Measurements from ENCODE around the gene ACVR1.
A peak's percentile ranks its signal among the peaks of the same experiment; 100 is the strongest.

The ACVR1 gene

DNA sequence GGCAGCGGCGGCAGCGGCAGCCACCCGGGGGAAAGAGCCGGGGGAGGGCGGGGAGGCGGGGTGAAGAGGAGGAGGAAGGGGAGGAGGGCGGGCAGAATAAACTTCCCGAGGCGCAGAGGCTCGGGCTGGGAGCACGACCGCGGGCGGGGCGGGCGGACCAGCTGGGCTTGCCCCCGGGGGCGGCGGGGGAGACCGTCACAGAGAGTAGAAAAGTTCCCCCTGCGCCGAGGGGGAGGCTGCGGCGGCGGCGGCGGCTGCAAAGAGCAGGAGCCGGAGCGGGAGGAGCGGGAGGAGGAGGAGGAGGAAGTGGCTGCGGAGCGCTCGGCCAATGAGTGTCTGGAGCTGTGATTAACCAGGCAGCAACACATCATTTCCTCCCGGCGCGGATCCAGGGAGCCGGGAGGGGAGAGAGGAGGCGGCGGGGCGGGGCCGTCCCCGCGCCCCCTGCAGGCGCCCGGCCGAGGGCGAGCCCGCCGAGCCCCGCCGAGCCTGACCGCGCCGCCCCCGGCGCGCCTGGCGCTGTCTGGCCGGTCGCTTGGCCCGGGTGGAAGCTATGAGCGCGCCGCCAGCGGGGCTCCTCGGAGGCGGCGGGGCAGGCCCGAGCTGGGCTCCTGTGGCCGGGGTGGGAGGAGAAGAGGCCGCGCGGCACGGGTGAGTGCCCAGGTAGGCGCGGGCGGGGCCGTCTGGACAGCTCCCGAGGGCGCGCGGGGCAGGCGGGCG, at the start of gene ACVR1:
TSS of gene ACVR1 (minus strand) at position 265 of the 720 bp plus-strand sequence. CDS start 76,837 bp downstream, outside the sequence.
- peak; percentile 99 for DNase-seq (ENCODE audit: low read depth)

DNA sequence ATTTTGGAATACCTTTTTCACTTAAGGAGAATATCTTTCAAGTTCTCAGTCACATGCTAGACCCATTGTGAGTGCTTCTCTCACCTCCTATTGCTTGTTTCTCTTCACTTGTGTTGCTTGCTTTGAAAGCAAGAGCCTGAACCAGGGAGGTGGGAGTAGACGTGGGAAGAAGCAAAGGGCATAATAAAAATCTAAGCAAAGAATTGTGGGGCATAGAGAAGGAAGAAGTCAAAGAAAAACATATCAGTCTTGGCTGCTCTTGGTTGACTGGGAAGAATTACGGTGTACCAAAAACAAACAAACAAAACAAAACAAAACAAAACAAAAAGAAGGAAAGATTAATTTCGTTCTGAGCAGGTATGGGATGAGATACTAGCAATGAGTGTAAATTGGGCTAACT, 48.9 kb upstream of the ACVR1 start:
- no peak for DNase-seq (ENCODE audit: low read depth)

DNA sequence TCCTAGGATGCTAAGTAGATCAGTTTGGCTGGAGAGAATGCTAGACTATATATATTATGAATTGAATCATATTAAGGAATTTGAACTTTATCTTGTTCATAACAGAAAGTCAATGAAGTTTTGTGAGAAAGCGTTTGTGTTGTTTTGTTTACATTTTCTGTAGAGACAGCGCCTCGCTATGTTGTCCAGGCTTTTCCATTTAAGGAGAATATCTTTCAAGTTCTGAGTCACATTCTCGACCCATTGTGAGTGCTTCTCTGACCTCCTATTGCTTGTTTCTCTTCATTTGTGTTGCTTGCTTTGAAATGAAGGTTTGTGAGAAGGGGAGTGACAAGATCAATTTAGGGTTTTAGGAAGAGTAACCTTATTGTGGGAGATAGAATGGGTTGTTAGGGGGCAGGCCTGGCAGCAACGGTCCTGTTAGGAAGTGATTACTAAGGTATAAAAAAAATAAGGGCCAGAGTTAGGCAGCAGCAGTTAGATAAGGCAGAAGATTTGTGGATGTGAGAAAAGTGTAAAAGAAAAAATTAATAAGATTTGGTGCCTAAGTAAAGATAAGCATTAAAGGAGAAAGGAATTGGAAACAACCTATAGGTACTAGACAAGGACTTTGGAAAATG, 47.6 kb upstream of the ACVR1 start:
- DNase-seq (ENCODE audit: low read depth): no peak

DNA sequence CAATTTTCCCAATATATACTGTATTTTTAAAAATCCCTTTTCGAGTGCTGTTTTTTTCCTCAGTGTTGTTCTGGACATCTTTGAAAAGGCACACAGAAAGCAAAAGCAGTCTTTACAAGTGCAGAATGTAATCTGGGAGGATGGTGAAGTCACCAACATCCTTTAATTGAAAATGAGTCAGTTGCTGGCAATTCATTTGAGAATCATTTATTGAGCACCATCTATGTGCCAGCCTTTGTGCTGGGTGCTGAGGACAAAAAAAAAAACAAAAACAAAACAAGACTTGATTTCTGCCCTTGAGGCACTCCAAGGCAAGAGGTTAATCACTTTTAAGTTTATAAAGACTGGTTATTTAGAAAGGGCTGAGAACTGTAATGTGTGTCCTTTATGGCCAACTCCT, 46.7 kb upstream of the ACVR1 start:
- no peak for DNase-seq (ENCODE audit: low read depth)

DNA sequence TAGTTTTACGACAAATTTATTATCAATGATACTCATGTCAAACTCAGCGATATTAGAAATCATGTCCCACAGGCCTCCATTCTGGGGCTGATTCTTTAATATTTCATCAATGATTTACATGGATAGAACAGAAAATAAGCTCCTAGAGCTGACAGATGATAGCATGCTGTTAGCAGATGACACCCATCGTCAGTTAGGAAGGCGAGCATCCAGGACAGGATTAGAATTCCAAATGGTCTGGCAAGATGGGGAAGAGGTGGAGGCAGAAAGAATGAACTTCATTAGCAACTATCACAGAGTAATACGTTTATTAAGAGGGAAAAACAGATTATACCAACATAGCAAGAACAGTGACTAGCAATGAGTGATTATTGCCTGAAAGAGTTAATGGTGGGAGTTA, 46.2 kb upstream of the ACVR1 start:
- DNase-seq (ENCODE audit: low read depth): no peak

DNA sequence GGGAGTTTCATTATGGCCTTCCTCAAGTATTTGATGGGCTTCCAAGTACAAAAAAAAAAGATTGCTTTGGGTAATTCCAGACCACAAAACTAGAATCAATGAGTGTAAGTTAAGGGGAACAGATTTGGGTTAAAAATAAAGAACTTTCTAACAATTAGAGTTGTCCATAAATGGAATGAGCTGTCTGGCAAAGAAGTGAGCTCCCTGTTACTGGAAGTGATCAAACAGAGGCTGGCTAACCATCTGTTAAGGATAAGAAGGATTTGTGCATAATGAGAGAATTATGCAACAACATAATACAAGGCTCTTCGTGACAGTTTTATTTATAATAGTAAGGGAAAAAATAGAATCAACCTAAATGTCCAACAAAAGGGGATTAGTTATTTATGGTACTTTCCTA, 44.6 kb upstream of the ACVR1 start:
- no peak for DNase-seq (ENCODE audit: low read depth)

DNA sequence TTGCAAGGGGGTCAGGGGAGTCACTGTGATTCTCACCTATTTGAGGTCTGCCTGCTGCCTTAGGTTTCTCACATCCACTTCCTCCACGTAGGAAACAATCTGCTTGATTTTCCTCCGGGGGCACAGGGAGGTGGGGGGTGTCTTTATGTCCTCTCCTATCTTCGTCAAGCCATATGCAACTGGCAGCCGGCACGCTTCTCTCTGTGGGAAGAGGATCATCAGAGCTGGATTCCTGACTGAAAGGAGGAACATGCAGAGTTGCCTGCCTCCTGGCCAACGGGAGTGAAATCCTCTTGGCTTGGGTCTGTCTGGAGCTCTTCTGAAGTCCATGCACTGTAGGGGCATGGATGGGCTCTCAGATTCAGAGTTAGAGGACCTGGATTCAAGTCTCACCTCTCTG, 43.1 kb upstream of the ACVR1 start:
- DNase-seq (ENCODE audit: low read depth): no peak

DNA sequence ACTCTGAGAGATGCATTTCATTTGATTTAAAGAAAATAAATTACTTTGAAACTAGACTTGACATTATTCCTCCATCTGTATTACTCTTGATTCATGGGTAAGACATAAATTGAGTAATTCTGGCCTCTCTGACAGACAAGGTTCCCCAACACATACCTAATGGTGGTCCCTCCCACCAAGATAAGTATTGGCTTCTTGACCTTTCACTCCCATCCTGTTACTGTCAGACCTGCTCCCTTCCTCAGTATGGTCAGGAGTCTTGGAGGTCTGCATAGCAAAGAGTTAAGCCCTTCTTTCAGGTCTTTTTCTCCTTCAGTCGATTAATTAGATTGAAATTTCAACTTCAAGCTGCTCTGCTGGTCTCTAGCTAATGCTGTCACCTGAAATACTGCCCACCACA, 42.2 kb upstream of the ACVR1 start:
- DNase-seq (ENCODE audit: low read depth): no peak

DNA sequence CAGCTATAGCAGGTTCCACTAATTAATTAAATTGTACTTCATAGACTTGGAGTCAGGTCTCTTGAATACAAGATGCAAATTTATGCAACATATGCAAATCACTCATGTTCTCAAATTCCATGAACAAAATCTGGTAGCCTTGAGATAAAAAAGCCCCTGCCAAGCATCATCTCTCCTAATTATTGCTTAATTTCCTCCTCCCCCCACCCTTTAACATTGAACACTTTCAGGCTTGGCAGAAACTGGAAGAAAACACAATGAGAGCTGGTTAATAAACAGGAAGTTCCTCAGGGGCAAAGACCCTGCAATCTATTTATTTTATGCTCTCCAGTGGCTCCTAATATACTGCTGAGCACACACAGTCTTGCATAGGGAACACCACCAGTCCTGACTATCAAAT, 35.6 kb upstream of the ACVR1 start:
- no peak for DNase-seq (ENCODE audit: low read depth)

DNA sequence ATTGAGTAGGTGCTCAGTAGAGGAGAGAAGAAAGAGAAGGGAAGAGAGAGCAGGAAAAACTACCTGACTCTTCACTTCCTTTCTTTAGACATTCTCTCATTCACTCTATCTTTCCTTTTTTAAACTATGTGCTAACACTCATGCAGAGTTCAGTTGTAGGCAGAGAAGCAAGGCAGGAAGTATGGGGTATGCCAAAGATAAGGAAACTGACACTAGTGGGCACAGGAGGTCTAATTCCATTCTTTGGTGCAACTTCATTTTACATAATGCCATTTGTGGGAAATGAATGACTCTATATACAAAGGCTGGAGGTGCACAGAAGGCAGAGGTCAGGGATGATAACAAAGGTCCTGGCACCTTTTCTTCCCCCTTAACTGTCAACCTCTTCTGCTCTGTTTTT, 35.1 kb upstream of the ACVR1 start:
- no peak for DNase-seq (ENCODE audit: low read depth)

DNA sequence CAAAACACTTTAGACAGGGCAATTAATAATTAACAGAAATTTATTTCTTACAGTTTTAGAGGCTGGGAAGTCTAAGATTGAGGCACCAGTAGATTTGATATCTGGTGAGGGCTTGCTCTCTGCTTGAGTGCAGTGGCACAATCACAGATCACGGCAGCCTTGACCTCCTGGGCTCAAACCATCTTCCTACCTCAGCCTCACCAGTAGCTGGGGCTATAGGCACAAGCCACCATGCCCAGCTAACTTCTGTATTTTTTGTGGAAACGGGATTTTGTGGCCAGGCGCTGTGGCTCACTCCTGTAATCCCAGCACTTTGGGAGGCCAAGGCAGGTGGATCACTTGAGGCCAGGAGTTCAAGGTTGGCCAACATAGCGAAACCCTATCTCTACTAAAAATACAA, 29.0 kb upstream of the ACVR1 start:
- no peak for DNase-seq (ENCODE audit: low read depth)

DNA sequence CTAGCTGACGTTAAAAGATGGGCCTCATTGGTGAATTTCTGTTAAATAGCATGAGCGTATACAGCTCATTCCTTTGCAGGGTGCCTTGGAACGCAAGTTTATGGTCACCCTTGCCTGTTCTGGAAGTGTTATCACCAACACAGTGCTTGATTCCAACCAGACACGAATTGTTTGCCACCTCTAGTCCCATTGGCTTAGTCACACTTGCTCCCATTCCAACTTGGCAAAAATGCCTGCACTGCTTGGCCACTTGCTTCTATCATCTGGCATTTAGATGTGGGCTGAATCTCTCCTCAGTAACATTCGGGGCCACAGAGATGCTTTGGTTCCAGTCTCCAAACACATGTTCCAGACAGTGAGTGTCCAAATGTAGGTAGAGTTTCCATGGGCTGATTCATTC, 27.5 kb upstream of the ACVR1 start:
- no peak for DNase-seq (ENCODE audit: low read depth)

DNA sequence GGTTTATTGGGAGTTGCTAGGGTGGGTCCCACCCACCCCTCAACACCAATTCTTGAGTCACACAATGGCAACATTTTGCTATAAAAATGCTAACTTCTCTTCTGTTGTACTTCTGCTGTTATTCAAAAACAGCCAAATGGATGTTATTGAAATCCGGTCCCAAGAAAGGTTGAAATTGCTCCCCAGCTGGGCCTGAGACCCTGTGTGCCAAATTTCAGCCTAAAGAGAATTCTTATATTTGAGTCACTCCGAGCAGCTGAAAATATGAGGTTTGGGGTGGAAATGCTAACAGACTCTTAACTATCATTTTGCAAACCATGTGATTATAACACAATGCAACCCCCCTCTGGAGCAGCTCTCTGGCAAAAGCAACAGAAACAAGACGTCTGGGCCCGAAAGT, 27.0 kb upstream of the ACVR1 start:
- no peak for DNase-seq (ENCODE audit: low read depth)

DNA sequence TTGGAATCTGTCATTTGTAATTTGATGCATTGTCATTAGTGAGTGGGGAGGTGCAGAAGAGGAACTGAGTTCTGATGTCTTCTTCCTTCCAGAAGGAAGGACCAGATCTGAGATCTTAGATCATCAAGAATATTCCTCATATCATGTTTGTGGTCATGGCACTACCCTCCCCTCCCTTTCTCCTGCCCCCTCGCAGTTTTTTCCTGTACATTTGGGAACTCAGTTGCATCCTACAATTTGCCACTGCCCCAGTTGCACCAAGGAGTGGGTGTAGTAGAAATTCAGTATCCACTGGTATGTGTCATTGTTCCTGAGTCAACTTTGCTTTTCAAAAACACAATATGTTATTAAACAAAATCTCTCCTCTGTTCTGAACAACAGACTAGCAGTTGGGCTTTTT, 26.6 kb upstream of the ACVR1 start:
- DNase-seq (ENCODE audit: low read depth): no peak

DNA sequence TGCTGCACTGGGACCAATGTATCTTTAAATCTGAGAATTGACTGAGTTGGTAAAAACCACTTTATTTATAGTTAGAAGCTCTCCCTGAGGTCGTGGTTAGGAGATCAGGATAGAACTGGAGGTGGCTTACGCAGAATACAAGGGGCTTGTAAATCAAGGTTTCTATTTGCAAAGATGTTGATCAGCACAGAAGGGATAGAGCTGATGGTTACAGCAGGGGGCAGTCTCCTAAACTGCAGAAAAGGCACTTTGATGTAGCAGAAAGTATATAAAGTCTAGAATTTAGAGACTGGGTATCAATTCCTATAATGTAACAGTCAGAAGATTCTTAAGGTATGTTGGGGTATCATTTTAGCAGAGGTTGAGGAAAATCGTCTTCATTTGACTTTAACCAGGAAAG, 25.2 kb upstream of the ACVR1 start:
- no peak for DNase-seq (ENCODE audit: low read depth)

DNA sequence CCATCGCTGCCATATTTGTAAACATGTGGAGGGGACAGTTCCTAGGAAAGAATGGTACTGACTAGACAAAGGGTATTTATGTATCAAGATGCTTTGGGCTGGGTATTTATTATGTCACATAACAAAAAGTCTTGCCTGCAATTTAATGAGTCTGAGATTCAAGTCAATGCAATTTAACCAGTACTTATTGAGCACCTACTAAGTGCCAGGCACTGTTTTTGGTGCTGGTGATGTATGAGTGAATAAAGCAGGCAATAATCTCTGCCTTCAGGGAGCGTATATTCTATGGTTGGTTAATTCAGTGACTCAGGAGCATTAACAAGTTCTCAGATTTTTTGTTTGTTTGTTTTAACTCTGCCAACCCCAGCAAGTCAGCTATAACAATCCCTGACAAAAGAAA, 24.6 kb upstream of the ACVR1 start:
- DNase-seq (ENCODE audit: low read depth): no peak

DNA sequence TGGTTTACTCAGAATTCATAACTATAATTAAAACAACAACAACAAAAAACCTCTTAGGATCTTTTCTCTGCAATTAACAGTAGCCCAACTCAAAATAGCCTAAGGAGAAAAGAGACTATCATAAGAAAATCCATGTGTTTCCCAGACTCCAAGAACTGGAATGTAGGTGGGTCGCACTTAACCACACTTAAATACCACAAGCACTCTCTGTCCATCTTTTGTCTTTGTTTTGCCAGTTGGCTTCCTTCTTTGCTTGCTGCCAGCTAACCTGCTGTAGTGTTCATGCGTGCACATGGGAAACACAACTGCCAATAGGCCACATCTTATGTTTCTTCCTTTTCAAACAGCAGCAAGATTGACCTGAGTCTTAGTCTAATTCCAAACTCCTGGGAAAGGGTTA, 24.1 kb upstream of the ACVR1 start:
- no peak for DNase-seq (ENCODE audit: low read depth)

DNA sequence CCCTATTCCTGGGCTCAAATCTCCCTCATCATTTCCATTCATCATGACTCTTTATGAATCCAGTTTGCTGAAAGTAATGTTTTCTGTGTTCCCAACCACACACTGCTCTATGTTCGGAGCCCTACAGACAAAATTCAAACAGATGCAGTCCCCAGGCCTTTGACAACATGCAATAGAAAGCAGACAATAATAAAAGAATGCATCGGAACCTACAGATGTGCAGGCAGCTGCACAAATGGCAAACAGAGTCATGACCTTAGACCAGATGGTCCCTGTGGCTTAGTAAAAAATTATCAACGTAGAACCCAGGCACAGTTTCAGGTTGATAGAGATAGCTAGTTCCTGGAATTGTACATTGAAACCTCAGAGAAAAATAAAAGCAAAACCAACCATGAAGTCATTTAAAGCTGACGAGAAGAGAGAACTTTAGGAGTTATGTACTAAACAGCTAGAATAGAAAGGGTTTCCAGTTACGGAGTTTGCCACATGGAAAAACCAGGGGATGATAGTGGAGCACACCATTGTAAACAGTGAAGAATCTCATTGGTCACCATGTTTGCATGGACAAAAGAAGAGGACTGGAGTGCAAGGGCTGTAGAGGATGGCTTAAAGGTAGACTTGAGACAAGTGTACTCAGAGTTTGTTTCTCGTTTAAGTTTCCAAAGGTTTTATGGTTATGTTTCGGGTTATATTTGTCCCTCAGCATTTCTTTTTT, 23.2 kb upstream of the ACVR1 start:
- DNase-seq (ENCODE audit: low read depth): no peak

DNA sequence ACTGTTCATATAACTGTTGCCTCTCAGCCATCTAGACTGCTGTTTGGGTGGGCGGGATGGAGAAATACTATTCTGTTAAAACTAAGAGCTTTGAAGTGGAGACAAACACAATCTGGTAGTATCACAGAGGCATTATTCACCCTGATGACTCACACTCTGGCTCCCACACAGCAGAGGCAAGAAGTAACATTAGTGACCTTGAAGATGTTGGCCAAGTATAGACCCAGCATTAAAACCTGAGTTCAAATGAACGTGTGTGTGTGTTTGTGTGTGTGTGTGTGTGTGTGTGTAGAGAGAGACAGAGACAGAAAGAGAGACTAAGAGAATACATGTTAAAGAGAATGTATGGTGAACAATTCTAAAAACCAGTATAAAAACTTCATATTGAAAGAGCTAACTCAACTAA, 22.5 kb upstream of the ACVR1 start:
- peak; percentile 69 for DNase-seq (ENCODE audit: low read depth)

DNA sequence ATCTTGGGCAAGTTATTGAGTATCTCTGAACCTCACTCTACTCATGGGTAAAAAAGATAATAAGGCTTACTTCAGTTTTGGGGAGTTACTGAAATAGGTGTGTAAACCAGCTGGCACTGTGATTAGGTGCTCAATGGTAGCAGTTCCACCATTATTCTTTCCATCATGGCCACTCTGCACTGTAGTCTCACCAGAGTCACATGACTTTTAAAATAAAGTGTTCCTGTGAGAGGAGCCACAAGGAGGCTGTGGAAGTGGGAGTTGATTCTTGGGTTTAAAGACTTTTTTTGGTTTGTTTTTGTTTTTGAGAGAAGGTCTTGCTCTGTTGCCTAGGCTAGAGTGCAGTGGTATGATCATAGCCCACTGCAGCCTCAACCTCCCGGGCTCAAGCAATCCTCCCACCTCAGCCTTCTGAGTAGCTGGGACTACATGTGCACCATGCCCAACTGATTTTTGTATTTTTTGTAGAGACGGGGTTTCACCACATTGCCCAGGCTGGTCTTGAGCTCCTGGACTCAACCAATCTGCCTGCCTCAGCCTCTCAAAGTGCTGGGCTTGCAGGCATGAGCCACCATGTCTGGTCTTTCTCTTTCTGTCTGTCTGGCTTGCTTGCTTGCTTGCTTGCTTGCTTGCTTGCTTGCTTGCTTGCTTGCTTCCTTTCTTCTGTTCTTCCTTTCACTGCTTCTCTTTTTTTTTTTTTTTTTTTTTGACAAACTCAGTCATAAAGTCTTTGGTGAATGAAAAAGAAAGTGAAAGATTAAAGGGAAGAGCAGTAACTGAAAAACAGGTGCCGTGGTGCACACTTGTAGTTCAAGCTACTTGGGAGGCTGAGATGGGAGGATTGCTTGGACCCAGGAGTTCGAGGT, 21.2 kb upstream of the ACVR1 start:
- DNase-seq (ENCODE audit: low read depth): no peak

DNA sequence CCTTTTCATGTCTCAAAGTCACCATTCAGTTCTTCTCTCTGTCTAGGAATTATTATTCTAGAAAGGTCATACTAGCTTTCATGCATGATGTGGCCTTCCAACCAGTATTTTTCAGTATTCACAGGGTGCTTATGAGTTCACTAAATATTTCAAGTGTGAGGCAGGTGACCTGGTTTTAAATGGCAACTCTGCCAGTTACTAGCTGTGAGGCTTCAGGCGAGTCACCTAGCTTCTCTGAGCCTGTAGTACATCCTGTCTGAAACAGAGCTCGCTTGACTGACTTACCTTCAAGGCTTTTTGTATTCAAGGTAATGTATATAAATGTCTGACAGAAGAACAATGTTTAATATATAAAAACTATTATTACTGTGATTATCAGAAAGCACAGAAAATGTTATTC, 19.4 kb upstream of the ACVR1 start:
- no peak for DNase-seq (ENCODE audit: low read depth)

DNA sequence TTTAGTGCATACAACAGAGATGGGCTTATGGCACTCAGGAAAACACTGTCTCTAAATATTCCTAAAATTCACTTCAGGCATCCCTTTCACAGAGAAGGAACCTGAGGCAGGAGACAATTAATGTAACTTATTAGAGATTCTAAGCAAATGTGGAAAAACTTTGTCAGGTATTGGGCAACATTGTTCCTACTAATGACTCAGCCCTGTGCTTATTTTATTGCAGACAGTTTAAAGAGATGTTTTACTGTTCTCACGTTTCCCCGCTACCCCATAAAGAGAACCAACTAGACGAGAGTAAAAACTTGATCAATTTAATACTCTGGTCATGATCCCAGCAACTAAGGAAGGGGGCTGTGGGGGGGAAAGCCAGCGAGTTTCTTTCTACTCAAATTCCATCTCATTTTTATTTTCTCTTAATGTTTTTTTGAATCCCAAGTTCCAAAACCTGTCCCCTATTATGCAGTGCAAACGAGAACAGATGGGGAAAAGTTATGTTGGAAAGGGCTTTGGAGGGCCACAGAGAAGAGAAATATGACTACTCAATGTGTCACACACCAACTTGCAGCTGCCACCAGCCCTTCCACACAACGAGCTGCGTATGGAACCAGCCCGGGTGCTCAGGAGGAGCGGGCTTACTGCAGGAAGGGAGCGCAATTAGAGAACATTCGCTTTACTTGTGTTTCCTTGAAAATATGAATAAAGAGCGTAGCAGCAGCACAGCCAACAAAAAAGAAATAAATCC, 18.7 kb upstream of the ACVR1 start:
- peak; percentile 66 for DNase-seq (ENCODE audit: low read depth)
